Neuronal stem cell (in vitro differentiated cells): Measurements from ENCODE around the gene SGMS2.

Source experiments
- DNase-seq: peaks from one replicate; pipeline ENCODE4 v3.0.0-alpha.2; 2013; ENCODE audit warnings: low spot score
- H2AFZ ChIP-seq: one replicate; pipeline ENCODE4 v1.6.1; 2013; ENCODE audit warnings: mild to moderate bottlenecking, low read length, inconsistent platforms
- H2AK5ac ChIP-seq: 2 replicates; pipeline ENCODE4 v1.6.1; 2013; ENCODE audit warnings: low read depth, mild to moderate bottlenecking, inconsistent platforms, low read length, moderate library complexity, mixed read lengths
- H2BK120ac ChIP-seq: 2 replicates; pipeline ENCODE4 v1.6.1; 2013; ENCODE audit warnings: low read depth, mild to moderate bottlenecking, inconsistent platforms, low read length, moderate library complexity, mixed read lengths
- H2BK12ac ChIP-seq: one replicate; pipeline ENCODE4 v1.6.1; 2013; ENCODE audit warnings: low read length, inconsistent platforms
- H2BK15ac ChIP-seq: 2 replicates; pipeline ENCODE4 v1.6.1; 2013; ENCODE audit warnings: mild to moderate bottlenecking, low read length, inconsistent platforms, mixed read lengths
- H2BK5ac ChIP-seq: one replicate; pipeline ENCODE4 v1.6.1; 2013; ENCODE audit warnings: inconsistent platforms, mild to moderate bottlenecking, low read length, moderate library complexity
- H3K14ac ChIP-seq: one replicate; pipeline ENCODE4 v1.6.1; 2013; ENCODE audit warnings: low read length, inconsistent platforms
- H3K18ac ChIP-seq: 2 replicates; pipeline ENCODE4 v1.6.1; 2013; ENCODE audit warnings: low read length, inconsistent platforms
- H3K23ac ChIP-seq: 2 replicates; pipeline ENCODE4 v1.6.1; 2013; ENCODE audit warnings: low read depth, mild to moderate bottlenecking, mixed read lengths, low read length, inconsistent platforms; ENCODE audit not compliant: poor library complexity
- H3K27ac ChIP-seq: replicated peaks from 3 replicates; pipeline ENCODE4 v1.5.1; 2013; ENCODE audit warnings: low read length, inconsistent platforms
- H3K27me3 ChIP-seq, 3 experiments: 2 replicates each; pipeline ENCODE4 v1.6.1; 2013; ENCODE audit warnings: low read length in 3 of 3, mild to moderate bottlenecking in 2 of 3, inconsistent platforms in 1 of 3, low read depth in 1 of 3, mixed read lengths in 1 of 3, moderate library complexity in 1 of 3; ENCODE audit not compliant: control insufficient read depth in 3 of 3, insufficient read depth in 3 of 3
- H3K36me3 ChIP-seq, 2 donors: replicated peaks in 1 of 2; 2 replicates each; pipeline ENCODE4 v1.6.1; 2013; ENCODE audit warnings: low read length in 2 of 2; ENCODE audit not compliant: control insufficient read depth in 2 of 2, insufficient read depth in 2 of 2
- H3K4ac ChIP-seq: 2 replicates; pipeline ENCODE4 v1.6.1; 2013; ENCODE audit warnings: inconsistent platforms, mild to moderate bottlenecking, low read length, moderate library complexity
- H3K4me1 ChIP-seq, 2 donors: 1 replicate in 1 of 2; 2 replicates in 1 of 2; pipeline ENCODE4 v1.6.1; 2013; ENCODE audit warnings: low read length in 2 of 2, low read depth in 1 of 2; ENCODE audit not compliant: control insufficient read depth in 2 of 2, insufficient read depth in 1 of 2
- H3K4me2 ChIP-seq: one replicate; pipeline ENCODE4 v1.6.1; 2013; ENCODE audit warnings: mild to moderate bottlenecking, low read length, inconsistent platforms; ENCODE audit not compliant: insufficient read depth, poor library complexity, severe bottlenecking
- H3K4me3 ChIP-seq, 2 donors: 2 replicates each; pipeline ENCODE4 v1.5.1; 2013; ENCODE audit warnings: low read length in 2 of 2, mild to moderate bottlenecking in 2 of 2, inconsistent platforms in 1 of 2, moderate library complexity in 1 of 2
- H3K79me1 ChIP-seq: one replicate; pipeline ENCODE4 v1.6.1; 2013; ENCODE audit warnings: low read depth, mild to moderate bottlenecking, inconsistent platforms, low read length, moderate library complexity
- H3K9ac ChIP-seq: one replicate; pipeline ENCODE4 v1.6.1; 2013; ENCODE audit warnings: mild to moderate bottlenecking, low read depth, low read length, inconsistent platforms; ENCODE audit not compliant: poor library complexity
- H3K9me3 ChIP-seq, 2 donors: replicated peaks in 1 of 2; 2 replicates each; pipeline versions ENCODE3 to v1.6.1; 2013; ENCODE audit warnings: low read length in 2 of 2, mild to moderate bottlenecking in 2 of 2, inconsistent platforms in 1 of 2, low read depth in 1 of 2, mixed read lengths in 1 of 2, moderate library complexity in 1 of 2; ENCODE audit not compliant: control insufficient read depth in 2 of 2, insufficient read depth in 1 of 2
- H4K8ac ChIP-seq: one replicate; pipeline ENCODE4 v1.6.1; 2013; ENCODE audit warnings: low read depth, mild to moderate bottlenecking, inconsistent platforms, low read length, moderate library complexity
- H4K91ac ChIP-seq: one replicate; pipeline ENCODE4 v1.6.1; 2013; ENCODE audit warnings: low read length, low read depth, mild to moderate bottlenecking, inconsistent platforms; ENCODE audit not compliant: poor library complexity
- WGBS, 2 donors: extraction: QIAGEN DNeasy Blood & Tissue Kit; methylation state at CpG; one replicate each; pipeline ENCODE4 v1.1.7; 2013; ENCODE audit warnings: missing lambda C conversion rate in 2 of 2, mixed read lengths in 1 of 2; ENCODE audit not compliant: insufficient read length in 2 of 2, insufficient replicate concordance in 1 of 2; ENCODE audit errors: extremely low coverage in 2 of 2; 5-methylcytosine and 5-hydroxymethylcytosine counted together

Gene SGMS2

DNA sequence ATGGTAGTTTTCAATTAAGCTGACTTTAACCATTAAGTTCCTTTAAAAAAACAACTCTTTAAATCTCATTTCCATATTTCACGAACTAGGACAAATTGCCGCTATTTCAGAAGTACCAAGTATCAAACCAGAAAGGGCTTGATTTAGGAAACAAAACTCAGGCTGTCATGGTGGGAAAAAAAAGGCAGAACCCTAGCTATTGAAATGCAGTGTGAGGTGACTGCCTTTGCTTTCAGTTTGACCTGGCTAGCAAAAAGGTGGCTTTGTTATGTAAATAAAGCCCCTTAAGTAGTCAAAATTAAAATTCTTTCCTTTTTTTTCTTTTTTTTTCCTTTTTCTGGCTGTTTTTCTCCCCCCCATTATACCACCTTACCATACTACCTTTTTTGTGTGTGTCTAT, 66.0 kb downstream of the SGMS2 start:
- Histone ChIP-seq H3K14ac (no peak overlapping the region), H4K8ac (no peak overlapping the region), H3K4ac (no peak overlapping the region), H3K9me3 (peaks cover 4 to 13% of the 10 kb centered on the region in 2 donors), H3K36me3 (no peaks in the 10 kb centered on the region), H3K4me3 (no peak overlapping the region), H2BK5ac (no peak overlapping the region), H3K4me1 (peaks cover 0 to 3% of the 10 kb centered on the region in 2 donors), H2BK12ac (no peak overlapping the region), H3K27ac (no peak overlapping the region), H3K27me3 (no peaks in the 10 kb centered on the region), H2AK5ac (no peak overlapping the region), H3K18ac (no peak overlapping the region), H3K23ac (no peak overlapping the region), H4K91ac (no peak overlapping the region), H2BK120ac (no peak overlapping the region), H2AFZ (no peak overlapping the region), H3K4me2 (no peak overlapping the region), H3K9ac (no peak overlapping the region), H3K79me1 (no peaks in the 10 kb centered on the region), H2BK15ac (no peak overlapping the region)
- 100% methylated on average over 1 of the region's 2 CpGs; no CpG with 5 or more reads in 1 of the 2 donors for WGBS, 2 donors
- DNase-seq: no peak

DNA sequence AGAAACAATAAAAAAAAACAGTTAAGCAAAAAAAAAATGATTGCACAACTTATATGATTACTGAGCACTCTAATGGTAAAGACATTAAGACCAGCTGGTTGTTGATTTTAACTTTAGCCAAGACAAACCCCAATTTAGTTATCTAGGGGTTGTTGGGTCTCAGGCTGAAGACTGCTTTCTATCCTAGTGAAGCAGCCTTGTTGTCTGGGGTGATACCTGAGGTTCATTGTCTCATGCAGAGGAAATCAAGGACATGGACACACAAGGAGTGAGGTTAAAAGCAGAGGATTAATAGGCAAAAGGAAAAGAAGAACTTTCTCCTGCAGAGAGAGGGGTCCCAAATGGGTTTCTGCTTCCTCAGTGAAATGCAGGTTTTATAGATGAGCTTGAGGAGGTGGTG, 66.6 kb downstream of the SGMS2 start:
- Histone ChIP-seq H3K79me1 (no peaks in the 10 kb centered on the region), H3K36me3 (no peaks in the 10 kb centered on the region), H3K18ac (no peak overlapping the region), H3K9me3 (peaks cover 4 to 13% of the 10 kb centered on the region in 2 donors), H3K23ac (no peak overlapping the region), H3K4me1 (peaks cover 0 to 3% of the 10 kb centered on the region in 2 donors), H3K14ac (no peak overlapping the region), H3K9ac (no peak overlapping the region), H3K27me3 (no peaks in the 10 kb centered on the region), H2BK12ac (no peak overlapping the region), H2BK5ac (no peak overlapping the region), H3K4me2 (no peak overlapping the region), H4K91ac (no peak overlapping the region), H2BK15ac (no peak overlapping the region), H2BK120ac (no peak overlapping the region), H2AK5ac (no peak overlapping the region), H2AFZ (no peak overlapping the region), H3K4me3 (no peak overlapping the region), H3K4ac (no peak overlapping the region), H4K8ac (no peak overlapping the region), H3K27ac (no peak overlapping the region)
- no peak for DNase-seq

- WGBS, 2 donors: no CpG with 5 or more reads among the region's 4 CpGs
- H3K36me3 ChIP-seq: no peaks in the 10 kb centered on the region
- H3K14ac ChIP-seq: no peak overlapping the region
- H4K8ac ChIP-seq: no peak overlapping the region
- H2BK12ac ChIP-seq: no peak overlapping the region
- H3K79me1 ChIP-seq: no peaks in the 10 kb centered on the region
- H3K4me2 ChIP-seq: no peak overlapping the region
- H2AFZ ChIP-seq: no peak overlapping the region
- no peak overlapping the region for H2BK5ac ChIP-seq
- no peak overlapping the region for H3K4ac ChIP-seq
- no peaks in the 10 kb centered on the region for H3K27me3 ChIP-seq
- H3K4me1 ChIP-seq: peaks cover 0 to 3% of the 10 kb centered on the region in 2 donors
- H2BK15ac ChIP-seq: no peak overlapping the region
- no peak overlapping the region for H3K18ac ChIP-seq
- H3K27ac ChIP-seq: no peak overlapping the region
- DNase-seq: no peak
- no peak overlapping the region for H3K9ac ChIP-seq
- no peak overlapping the region for H4K91ac ChIP-seq
- peaks cover 2 to 4% of the 10 kb centered on the region in 2 donors for H3K9me3 ChIP-seq
- no peak overlapping the region for H2AK5ac ChIP-seq
- no peak overlapping the region for H3K23ac ChIP-seq
- H2BK120ac ChIP-seq: no peak overlapping the region
- no peak overlapping the region for H3K4me3 ChIP-seq
Observed at GRCh38 chr4:107893171-107894137, 68.7 kb downstream of the SGMS2 start.

DNA sequence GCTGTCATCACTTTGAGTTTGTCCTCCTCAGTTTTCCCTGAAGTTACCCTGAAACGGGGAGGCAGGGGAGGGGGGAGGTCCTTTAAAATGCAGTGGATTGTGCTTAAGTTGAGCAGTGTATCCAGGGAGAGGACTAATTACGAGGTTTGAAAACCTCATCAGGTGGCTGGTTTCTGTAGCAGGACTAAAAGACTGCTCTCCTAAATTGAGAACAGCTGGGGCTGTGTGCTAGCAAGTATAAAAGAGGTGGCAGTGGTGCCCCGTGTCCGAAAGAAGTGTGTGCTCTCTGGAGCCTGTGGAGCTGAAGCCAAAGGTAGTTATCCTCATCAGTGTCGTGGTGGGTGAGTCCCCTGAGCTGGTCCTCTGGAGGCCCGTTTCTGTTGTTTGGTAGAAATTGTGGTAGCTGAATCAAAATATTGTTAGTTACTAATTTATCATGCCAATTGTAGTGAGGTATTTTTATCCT, 69.4 kb downstream of the SGMS2 start:
- no peak overlapping the region for H4K8ac ChIP-seq
- H3K36me3 ChIP-seq: no peaks in the 10 kb centered on the region
- no peak overlapping the region for H3K9ac ChIP-seq
- peaks cover under 1 to 2% of the 10 kb centered on the region in 2 donors for H3K9me3 ChIP-seq
- no peak overlapping the region for H2AFZ ChIP-seq
- no peak overlapping the region for H2AK5ac ChIP-seq
- no peak overlapping the region for H2BK5ac ChIP-seq
- H3K4me3 ChIP-seq: no peak overlapping the region
- H3K23ac ChIP-seq: no peak overlapping the region
- H3K27ac ChIP-seq: no peak overlapping the region
- WGBS, 2 donors: no CpG with 5 or more reads among the region's 6 CpGs
- H2BK120ac ChIP-seq: no peak overlapping the region
- no peak overlapping the region for H2BK12ac ChIP-seq
- H3K14ac ChIP-seq: no peak overlapping the region
- H3K4ac ChIP-seq: no peak overlapping the region
- H3K4me1 ChIP-seq: peaks cover 0 to 3% of the 10 kb centered on the region in 2 donors
- H2BK15ac ChIP-seq: no peak overlapping the region
- H3K18ac ChIP-seq: peak overlapping the region; percentile 58
- no peak overlapping the region for H4K91ac ChIP-seq
- peak; percentile 14 for DNase-seq
- no peak overlapping the region for H3K4me2 ChIP-seq
- H3K79me1 ChIP-seq: no peaks in the 10 kb centered on the region
- H3K27me3 ChIP-seq: no peaks in the 10 kb centered on the region
